WERI-Rb-1 (cell line): Measurements from ENCODE around the gene RXRB.

Source experiments
- DNase-seq: peaks from one replicate; pipeline ENCODE4 v3.0.0-alpha.2; 2020
- H3K27ac ChIP-seq: fragments of 250-450 bp; sonication (Bioruptor Pico); 2 replicates; pipeline ENCODE4 v1.5.1; 2020; ENCODE audit warnings: mild to moderate bottlenecking, moderate library complexity
- H3K27me3 ChIP-seq: fragments of 250-450 bp; sonication (Bioruptor Pico); 2 replicates; pipeline ENCODE4 v1.5.1; 2021; ENCODE audit warnings: mild to moderate bottlenecking, low read depth, moderate library complexity; ENCODE audit not compliant: insufficient read depth, severe bottlenecking
- H3K36me3 ChIP-seq: fragments of 250-450 bp; sonication (Bioruptor Pico); 2 replicates; pipeline ENCODE4 v1.5.1; 2020; ENCODE audit warnings: mild to moderate bottlenecking, moderate library complexity
- H3K4me3 ChIP-seq: 2 replicates; pipeline ENCODE4 v1.5.1; 2011; ENCODE audit warnings: low read depth, mild to moderate bottlenecking, control low read depth, low read length
- H3K9me3 ChIP-seq: fragments of 250-450 bp; sonication (Bioruptor Pico); 2 replicates; pipeline ENCODE4 v1.5.1; 2021; ENCODE audit warnings: mild to moderate bottlenecking, moderate library complexity; ENCODE audit not compliant: severe bottlenecking
- TF ChIP-seq, protein P1 (sequence below): IDR thresholded peaks from 2 replicates; pipeline ENCODE4 v1.5.1; 2011; ENCODE audit warnings: low read depth, mild to moderate bottlenecking, control low read depth, inconsistent platforms, low read length

The RXRB gene

GRCh38 chr6:33213166-33213988 lies 12.9 kb upstream of the RXRB start:
- no peaks in the 10 kb centered on the region for H3K27me3 ChIP-seq
- peak; percentile 50 for DNase-seq
- H3K9me3 ChIP-seq: no peaks in the 10 kb centered on the region
- H3K36me3 ChIP-seq: peaks cover 30% of the 10 kb centered on the region
- H3K4me3 ChIP-seq: peak overlapping the region; percentile 55
- no peak overlapping the region for H3K27ac ChIP-seq
- TF ChIP-seq, protein P1, sequence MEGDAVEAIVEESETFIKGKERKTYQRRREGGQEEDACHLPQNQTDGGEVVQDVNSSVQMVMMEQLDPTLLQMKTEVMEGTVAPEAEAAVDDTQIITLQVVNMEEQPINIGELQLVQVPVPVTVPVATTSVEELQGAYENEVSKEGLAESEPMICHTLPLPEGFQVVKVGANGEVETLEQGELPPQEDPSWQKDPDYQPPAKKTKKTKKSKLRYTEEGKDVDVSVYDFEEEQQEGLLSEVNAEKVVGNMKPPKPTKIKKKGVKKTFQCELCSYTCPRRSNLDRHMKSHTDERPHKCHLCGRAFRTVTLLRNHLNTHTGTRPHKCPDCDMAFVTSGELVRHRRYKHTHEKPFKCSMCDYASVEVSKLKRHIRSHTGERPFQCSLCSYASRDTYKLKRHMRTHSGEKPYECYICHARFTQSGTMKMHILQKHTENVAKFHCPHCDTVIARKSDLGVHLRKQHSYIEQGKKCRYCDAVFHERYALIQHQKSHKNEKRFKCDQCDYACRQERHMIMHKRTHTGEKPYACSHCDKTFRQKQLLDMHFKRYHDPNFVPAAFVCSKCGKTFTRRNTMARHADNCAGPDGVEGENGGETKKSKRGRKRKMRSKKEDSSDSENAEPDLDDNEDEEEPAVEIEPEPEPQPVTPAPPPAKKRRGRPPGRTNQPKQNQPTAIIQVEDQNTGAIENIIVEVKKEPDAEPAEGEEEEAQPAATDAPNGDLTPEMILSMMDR: no peak

GRCh38 chr6:33212857-33213165 lies 12.3 kb upstream of the RXRB start:
- Histone ChIP-seq H3K36me3 (peaks cover 34% of the 10 kb centered on the region), H3K9me3 (no peaks in the 10 kb centered on the region), H3K27me3 (no peaks in the 10 kb centered on the region), H3K27ac (no peak overlapping the region), H3K4me3 (peak overlapping the region; percentile 55)
- no peak for DNase-seq
- TF ChIP-seq, protein P1: no peak

GRCh38 chr6:33211666-33212422 lies 11.4 kb upstream of the RXRB start:
- no peaks in the 10 kb centered on the region for H3K27me3 ChIP-seq
- H3K4me3 ChIP-seq: no peak overlapping the region
- no peak overlapping the region for H3K27ac ChIP-seq
- TF ChIP-seq, protein P1: peak; percentile 52
- H3K36me3 ChIP-seq: peaks cover 34% of the 10 kb centered on the region
- H3K9me3 ChIP-seq: no peaks in the 10 kb centered on the region
- peak; percentile 73 for DNase-seq

GRCh38 chr6:33211136-33211535 lies 10.7 kb upstream of the RXRB start:
- TF ChIP-seq, protein P1: no peak
- H3K36me3 ChIP-seq: peaks cover 34% of the 10 kb centered on the region
- H3K27me3 ChIP-seq: no peaks in the 10 kb centered on the region
- no peak overlapping the region for H3K27ac ChIP-seq
- H3K4me3 ChIP-seq: no peak overlapping the region
- H3K9me3 ChIP-seq: no peaks in the 10 kb centered on the region
- no peak for DNase-seq

GRCh38 chr6:33209856-33210255 lies 9.4 kb upstream of the RXRB start:
- Histone ChIP-seq H3K4me3 (no peak overlapping the region), H3K9me3 (no peaks in the 10 kb centered on the region), H3K27me3 (no peaks in the 10 kb centered on the region), H3K36me3 (peaks cover 34% of the 10 kb centered on the region), H3K27ac (no peak overlapping the region)
- no peak for DNase-seq
- TF ChIP-seq, protein P1: no peak
